ENCODE measurements around the gene TSR3.

The TSR3 gene

DNA sequence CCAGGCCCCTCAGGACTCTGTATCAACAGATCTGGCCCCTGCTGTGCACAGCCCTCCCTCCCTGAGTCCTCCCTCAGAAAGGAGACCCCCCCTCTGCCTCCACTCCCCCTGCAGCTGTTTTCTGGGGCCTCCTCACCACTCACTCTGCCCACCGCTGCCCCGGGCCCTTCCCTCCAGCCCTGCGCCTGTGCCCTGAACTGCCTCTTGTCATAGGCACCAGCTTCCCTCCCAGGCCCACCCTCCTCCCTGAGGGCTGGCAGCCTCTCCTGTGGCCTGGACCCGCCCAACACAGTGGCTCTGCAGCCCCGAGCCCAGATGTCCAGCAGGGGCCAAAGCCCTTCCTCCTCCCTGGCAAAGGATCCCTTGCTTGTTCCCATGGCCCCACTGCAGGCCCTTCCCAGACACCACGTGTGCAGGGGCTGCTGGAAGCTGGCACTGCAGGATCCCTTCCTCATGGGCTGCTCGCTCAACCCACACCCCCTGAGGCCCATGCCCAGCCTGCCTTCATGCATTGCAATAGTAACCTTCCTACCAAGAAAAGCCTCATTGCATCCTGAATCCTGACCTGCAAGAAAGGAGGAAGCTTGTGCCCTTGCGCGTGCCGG, 25.8 kb upstream of the TSR3 start:
- DNase-seq = no peak

DNA sequence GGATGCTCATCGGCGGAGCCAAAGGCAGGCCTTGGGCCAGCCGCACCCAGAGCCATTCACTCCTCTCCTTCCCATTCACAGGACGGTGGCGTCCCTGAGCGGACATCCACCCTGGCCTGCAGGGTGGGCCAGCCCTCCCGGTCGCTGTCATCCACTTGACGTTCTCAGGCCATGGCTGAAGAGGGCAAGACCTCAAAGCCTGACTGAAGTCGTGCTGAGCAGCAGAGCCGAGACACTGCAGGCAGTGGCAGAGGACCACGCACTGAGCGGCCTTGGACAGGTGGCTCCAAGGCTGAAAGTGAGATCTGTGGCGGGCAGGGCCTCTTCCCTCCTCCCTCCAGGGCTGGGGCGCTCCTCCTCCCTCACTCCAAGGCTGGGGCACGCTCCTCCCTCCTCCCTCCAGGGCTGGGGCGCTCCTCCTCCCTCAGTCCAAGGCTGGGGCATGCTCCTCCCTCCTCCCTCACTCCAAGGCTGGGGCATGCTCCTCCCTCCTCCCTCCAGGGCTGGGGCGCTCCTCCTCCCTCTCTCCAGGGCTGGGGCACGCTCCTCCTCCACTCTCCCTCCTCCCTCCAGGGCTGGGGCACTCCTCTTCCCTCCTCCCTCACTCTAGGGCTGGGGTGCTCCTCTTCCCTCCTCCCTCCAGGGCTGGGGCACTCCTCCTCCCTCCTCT, 24.2 kb upstream of the TSR3 start:
- no peak for DNase-seq

DNA sequence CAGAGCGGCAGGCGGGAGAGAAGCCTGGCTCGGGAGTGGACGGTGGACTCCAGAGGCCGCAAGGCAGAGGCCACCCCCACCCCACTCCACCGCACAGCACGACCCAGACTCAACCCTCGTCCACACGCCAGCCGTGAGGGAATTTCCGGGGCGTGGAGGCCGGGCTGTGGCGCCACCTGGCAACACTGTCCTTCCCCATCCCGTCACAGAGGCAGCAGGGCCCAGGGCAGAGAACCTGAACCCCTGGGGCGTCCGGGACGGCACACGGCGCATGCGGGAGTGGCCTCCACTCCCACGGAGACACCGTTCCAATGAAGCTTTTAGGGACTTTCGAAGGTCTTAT, 23.6 kb upstream of the TSR3 start:
- DNase-seq = no peak

DNA sequence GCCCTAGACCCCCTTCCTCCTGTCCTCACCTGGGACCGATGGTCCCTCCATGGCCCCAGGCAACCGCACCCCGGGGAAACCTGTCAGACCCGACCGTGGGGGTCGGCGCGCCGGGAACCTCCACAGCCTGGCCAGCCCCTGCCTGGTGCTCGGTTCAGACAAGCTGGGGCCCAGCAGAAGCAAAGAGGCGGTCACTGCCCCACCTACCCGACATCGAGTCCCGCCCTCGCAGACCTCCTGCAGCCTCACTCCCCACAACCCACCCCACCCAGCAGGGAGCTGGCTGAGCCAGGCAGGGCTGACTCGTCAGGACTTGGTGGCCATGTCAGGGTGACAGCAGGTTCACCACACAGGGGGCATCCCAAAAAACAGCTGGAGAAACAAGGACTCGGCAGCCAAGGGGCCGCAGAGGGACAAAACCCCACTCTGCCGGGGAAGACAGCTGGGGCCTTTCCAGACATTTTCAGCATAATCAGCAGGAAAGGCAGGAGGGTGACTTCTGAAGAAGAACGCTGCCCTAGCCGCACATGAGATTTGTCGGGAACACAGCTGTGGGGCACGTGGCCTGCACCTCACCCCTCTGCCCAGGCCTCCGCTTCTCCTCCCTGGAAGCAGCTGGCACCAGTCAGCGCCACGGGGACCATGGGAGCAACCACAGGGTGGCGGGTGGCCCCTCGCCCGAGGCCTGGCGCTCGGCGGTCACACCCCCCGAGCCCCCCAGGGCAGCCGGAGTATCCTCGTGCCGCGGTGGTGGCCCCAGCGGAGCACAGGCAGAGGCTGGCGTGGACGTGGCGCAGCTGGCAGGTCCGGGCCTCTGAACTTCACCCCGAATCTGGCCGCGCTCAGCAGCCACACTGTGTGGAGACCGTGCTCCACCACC, 23.0 kb upstream of the TSR3 start:
- DNase-seq = no peak

DNA sequence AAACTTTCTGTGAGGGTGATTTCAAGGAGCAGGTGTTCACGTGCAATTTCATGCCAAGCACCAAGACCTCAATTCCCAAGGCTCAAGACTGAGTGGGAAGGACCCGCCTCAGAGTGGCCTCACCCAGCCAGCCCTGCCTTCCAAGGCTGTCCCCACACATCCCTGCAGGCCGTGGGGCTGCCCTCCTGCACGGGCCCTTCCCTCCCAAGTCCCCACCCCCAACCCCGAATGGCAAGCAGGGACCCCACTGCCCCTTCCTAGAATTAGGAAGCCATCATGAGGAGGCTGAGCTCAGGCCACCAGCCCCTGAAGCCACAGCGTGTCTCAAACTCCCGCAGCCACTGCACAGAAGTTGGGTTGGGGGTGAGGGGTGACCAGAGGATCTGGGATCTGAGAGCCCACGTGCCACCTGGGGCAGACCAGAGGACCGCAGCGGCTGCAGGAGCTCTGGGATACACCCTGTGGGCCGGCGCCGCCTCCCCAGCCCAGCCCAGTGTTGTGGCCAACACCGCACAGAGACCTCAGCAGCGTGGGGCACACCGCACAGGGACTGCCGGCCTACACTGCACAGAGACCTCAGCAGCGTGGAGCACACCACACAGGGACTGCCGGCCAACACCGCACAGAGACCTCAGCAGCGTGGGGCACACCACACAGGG, 20.7 kb upstream of the TSR3 start:
- DNase-seq = no peak

DNA sequence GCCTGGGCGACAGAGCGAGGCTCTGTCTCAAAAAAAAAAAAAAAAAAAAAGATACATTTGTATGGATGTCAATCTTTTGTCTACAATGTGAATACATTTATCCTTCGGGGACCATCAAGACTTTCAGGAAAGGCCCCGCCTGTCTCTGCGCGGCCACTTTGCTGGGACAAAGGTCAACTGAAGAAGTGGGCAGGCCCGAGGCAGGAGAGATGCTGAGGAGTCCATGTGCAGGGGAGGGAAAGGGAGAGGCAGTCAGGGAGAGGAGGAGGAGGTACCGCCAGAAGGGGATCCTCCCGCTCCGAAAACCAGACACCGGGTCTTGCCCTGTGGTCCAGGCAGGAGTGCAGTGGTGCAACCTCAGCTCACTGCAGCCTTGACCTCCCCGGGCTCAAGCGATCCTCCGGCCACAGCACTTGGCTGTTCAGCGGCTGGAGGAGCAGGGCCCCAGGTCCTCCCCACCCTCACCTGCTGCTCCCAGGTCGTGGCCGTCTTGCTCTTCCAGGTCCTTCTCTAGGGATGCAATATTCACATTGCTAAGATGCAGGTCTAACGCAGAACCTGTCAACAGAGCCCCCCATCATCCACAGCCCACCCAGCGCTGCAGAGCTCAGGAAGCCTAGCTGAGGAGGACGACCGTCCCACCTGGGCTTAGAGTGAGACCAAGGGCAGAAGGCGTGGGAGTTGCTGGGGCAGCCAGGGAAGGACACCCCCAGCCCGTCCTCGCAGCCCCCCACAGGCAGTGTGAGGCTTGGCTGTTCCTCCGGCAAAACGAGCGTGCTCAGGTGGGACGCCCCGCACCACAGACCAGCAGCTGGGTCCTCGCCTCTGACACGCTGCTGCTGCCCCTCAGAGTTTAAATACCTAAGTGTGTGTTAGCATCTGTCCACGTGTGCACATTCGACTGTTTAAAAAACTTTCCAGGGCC, 19.6 kb upstream of the TSR3 start:
- no peak for DNase-seq

DNA sequence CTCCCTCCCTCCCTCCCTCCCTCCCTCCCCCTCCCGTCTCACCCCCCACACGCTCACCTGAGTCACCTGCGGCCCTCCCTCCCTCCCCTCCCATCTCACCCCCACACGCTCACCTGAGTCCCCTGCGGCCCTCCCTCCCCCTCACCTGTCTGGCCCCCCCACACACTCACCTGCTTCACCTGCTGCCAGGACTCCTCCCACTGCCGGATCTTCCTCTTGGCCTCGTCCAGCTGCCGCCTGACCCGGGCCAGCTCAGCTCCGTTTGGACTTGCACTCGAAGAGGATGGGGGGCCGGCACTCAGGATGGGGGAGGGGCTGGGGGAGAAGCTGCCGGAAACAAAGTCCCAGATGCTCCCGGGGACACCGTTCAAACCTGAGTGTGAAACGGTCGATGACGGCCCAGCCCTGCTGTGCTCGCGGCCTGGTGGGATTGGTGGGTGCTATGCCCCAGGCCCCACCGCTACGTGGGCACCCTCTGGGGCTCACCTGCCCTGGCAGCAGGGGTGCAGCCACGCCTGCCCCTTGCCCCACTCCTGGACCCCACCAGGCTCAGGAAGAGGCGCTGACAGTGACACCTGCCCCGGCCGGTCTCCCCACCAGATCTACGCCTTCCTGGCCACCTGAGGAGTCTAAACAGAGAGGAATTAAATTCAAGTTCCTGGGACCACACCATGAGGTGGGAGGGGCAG, 16.0 kb upstream of the TSR3 start:
- no peak for DNase-seq

DNA sequence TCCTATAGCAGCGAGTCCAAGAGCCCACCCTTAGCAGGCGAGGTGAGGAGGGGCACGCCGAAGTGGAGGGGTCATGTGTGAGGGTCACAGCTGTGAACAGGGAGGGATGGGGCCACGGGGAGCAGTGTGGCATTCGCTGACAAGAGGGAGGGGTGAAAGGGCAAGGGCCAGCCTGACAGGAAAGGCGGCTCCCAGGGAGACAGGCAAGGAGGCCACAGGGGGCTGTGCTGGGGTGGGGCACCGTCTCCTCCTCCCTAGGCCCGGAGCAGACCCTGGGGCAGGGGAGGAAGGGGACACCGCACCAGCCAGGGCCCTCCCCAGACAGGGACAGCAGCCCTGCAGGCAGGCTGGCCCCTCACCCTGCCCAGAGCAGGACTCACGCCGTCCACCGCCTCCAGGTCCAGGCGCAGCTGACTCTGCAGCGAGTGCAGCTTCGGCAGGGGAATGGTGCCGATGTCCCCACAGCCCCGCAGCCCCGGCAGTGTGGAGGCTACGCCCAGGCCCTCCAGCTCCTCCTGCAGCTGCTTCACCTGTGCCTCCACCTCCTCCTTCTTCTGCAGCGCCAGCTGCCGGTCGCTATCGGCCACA, 15.1 kb upstream of the TSR3 start:
- no peak for DNase-seq

DNA sequence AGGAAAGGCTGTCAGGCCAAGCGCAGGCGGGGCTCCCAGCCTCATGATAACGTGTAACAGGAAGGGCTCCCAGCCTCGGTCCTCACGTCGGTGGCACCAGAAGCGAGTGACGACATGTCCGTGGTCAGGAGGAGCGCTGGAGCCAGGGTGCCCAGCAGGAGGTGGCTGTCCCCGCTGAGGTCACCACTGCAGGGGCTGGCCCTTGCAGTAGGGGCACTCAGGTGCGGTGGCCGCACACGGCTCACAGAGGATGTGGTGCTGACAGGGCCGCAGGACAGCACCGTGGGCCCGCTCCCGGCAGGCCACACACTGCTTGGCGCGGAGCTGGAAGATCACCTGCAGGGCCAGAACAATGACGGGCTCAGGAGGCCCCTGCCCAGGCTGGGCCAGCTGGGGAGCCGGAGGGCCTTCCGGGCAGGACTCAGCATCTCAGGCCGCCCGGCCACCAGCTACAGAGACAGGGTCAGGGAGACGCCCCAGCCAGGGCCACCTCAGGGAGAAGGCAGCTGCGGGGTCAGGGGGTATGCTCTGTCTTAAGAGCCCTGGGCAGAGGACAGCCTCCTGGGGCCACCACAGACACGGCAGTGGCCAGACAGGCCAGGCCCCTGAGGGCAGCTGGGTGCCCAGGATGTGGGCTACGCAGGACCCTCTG, 14.5 kb upstream of the TSR3 start:
- no peak for DNase-seq

DNA sequence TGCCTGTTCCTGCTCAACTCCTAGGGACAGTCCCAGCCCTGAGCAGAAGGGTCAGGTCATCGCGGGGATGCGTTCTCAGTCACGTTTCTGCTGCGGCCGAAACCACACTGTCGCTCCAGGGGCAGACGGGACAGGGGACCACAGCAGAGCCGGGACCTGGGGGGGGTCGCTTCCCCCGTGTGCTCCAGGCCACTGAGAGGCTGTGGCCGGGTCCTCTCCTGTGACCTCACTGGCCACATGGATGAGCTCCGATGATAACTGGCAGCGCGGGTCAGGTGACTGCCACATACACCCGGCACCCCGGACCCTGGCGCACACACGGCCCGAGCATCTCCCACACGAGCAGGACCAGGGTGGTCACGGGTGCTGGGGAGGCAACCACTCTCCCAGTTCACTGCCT, 12.8 kb upstream of the TSR3 start:
- no peak for DNase-seq

DNA sequence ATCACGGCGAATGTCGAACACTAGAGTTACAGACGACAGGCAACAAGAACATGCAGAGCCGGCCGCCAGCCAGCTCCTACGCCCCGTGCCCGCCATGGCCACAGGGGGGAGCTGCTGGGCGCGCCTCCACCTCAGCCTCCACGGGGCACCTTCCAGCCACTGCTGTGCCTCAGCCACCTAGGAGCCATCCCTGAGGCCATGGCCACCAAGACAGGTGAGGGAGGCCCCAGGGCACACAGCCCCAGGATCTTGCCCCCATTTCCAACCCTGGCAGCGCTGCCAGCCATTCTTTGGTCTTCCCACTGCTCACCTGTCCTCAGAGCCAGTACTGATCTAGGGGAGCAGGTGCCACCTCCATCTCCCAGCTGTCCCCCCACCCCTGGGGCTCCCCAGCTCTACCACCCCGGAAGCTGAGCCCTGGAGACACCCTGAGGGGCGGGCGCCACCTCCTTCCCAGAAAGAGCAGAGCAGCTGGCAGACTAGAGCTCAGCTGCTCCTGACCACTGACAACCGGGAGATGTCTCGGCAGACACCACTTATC, 11.9 kb upstream of the TSR3 start:
- DNase-seq = peak; percentile 76

DNA sequence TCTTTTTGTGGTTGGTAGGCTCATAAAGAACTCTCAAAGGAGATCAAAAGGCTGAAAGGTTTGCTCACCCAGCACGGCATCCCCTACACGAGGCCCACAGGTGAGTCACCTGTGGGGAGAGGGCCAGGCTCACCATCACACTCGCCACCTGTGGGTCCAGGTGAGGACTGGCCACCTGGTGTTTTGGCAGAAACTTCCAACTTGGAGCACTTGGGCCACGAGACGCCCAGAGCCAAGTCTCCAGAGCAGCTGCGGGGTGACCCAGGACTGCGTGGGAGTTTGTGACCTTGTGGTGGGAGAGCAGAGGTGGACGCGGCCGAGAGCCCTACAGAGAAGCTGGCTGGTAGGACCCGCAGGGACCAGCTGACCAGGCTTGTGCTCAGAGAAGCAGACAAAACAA, 11.1 kb upstream of the TSR3 start:
- no peak for DNase-seq

DNA sequence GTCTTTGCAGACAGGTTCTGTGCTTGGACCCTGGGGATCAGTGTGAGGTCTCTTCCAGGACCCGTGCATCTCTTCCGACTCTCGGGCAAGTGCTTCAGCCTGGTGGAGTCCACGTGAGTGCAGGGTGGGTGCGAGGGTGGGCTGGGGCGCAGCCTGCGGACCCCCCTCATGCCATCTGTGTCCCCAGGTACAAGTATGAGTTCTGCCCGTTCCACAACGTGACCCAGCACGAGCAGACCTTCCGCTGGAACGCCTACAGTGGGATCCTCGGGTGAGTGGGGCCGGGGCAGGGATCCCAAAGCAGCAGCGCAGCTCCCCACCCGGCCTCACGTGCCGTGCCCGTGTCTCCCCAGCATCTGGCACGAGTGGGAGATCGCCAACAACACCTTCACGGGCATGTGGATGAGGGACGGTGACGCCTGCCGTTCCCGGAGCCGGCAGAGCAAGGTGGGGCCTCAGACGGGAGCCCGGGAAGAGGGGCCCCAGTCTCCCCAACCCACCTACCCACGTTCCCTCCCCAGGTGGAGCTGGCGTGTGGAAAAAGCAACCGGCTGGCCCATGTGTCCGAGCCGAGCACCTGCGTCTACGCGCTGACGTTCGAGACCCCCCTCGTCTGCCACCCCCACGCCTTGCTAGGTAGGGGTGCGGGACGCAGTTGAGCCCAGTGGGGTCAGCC, 10.1 kb upstream of the TSR3 start:
- DNase-seq = no peak

DNA sequence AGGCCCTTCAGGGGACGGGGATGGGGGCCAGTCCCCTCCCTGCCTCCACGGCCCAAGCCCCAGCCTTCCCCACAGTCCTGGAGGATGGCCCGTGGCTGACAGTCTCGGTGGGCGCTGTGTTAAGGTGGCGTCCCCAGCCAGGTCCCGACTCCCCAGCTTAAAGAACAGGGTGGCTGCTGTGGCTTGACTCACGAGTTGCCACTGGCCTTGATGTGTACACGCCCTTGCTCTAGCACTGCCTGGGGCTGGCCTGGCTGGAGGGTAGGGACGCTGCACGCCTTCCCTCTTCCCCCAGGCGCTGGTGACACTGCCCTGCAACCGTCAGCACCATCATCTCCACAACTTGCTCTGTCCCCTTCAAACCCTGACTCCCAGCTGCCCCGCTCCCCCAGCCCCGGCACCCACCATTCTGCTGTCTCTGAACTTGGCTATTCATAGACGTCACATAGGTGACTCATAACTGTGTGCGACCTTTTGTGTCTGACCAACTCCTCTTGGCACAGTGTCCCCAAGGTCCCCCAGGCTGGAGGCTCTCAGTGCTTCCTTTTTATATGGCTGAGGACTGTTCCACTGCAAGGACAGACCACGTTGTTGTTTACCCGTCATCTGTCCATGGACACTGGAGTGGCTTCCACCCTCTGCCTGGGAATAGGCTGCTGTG, 6.4 kb upstream of the TSR3 start:
- no peak for DNase-seq

DNA sequence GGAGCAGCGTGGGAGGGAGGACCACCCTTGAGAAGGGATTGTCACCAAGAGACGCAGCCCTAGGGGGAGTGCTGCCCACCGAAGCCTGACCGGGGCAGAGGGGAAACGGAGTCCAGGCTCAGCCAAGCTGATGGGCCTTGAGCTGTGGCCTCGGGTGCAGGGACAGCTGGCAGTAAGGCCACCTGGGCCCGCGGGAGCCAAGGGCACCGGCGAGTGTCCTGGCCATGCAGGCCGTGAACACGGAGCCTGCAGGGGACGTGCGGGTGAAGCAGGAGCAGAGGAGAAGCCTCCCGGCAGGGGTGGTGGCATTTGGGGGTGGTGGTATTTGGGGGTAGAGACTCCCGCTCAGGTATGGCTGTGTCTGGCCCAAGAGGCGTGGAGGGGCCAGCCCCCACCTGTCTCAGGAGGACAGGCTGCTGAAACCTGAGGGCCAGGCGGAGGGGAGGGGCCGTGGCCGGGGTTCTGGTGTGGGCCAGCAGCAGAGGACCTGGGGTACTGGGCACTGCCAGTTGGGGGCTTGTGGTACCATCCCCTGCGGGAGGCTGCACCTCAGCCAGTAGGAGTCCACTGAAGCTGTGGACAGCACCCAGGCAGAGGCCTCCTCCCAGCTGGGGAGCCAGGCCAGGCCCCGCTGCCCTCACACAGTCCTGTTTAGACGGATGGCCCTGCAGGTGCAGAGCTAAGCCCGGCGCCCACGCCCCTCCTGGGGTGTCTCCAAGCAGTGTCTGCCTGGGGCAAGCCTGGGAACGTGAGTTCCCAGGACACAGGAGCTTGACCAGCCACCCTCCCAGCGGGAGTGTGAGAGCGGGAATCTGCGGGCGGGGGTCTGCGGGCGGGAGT, 4.6 kb upstream of the TSR3 start:
- no peak for DNase-seq

DNA sequence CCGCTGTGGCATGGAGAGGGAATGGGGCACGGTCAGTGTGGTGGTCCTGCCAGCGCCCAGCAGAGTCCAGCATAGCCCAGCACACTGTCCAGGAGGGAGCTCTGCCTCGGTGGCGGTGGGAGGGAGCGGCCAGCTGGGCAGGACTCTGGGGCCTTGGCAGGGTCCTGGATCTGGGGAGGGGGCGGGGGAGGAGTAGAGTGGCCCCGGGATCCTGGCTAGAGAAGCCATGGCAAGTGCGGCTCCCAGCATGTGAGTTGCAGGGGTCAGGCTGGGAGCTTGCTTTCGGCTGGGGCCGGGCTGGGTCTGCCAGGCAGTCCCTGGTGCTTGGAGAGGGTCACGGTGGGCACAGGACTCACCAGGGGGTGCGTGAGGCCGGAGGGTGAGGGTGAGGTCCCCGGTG, 3.9 kb upstream of the TSR3 start:
- no peak for DNase-seq

DNA sequence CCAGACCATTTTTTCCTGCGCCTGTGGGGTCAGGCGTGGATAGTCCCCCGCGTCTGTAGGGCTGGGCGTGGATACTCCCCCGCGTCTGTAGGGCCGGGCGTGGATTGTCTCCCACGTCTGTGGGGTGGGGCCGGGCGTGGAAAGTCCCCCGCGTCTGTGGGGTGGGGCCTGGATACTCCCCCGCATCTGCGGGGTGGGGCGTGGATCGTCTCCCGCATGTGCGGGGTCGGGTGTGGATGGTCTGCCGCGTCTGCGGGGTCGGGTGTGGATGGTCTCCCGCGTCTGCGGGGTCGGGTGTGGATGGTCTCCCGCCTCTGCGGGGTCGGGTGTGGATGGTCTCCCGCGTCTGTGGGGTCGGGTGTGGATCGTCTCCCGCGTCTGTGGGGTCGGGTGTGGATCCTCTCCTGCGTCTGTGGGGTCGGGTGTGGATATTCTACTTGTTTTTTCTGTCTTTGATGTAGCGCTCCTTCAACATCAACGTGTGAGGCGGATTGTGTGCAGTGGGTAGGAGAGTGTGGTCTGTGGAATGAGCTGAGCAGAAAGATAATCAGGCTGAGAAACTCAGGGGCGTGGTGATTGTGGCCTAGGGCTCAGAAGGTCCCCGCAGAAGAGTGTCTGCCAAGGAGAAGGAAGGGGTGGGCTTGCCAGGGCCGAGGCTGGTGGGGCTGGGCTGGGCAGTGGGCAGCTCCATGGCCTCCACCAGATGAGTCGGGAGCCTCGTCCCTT, 3.3 kb upstream of the TSR3 start:
- DNase-seq = no peak

DNA sequence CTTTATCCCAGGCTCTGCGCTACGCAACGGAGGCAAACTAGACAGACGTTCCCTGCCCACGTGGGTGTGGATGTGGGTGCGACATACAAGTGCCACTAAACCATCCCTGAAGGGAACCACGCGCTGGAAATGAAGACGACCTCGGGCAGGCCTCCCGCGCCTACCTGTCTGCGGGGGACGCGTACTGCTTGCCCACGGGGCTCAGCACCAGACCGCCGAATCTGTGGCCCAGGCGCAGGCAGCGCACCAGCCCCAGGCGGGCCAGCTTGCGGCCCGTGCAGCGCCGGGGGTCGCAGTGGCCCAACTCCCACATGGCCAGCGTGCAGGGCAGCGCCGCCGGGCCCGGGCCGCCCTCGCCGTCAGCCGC, 480 bp downstream of the TSR3 start:
- no peak for DNase-seq

All from stimulated activated CD4-positive, alpha-beta T cell treated with anti-CD3 and anti-CD28 coated beads, Interleukin-4, amount 100 ng/mL, for 1 hour (primary cell).